ENCODE data around the gene DYNLRB1. TPM values are rescaled to one million over a fixed set of nuclear protein-coding genes. Genes with fewer than 3 reads are reported as not detected.

DYNLRB1 gene
- total RNA-seq, 6 donors from 2014 or later, result 77.5 to 156 (median 122) TPM

DNA sequence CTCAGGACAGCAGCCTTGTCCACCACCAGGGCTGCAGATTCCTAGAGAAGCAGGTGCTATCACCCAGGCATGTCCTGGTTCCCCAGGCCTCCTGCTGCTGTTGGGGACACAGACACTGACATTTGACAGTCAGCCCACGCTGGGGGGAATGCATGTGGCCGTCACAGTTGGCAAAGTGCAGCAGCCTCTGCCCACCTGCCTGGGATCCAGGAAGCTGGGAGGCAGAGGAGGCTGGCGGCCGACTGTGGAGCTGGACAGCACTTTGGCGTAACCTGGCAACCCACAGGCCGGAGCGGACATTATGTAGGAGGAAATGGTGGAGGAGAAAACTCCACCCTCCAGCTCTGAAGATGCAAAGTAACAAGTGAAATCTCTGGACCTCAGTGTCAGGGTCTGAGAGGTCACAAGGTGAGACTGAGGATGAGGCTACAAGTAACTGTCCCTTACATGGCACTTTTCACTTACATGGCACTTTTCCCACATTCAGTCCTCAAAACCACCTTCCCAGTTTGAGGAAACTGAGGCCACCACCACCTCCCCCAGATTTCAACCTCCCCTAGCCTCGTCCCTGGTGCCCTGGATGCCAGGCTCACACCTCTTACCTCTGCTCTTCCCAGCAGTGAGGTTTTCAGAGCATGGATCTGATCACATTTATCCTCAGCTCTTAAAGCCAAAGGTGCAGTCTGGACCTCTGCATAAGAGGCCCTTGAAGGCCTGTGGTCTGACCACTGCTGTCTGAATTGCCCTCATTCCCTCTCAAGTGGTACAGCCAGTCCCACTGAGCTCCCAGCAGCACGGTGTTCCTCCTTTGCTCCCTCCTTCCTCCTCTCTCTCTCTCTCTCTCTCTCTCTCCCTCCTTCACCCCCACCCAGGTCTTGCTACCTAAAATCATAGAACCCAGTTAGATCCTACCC is 51.0 kb downstream of the DYNLRB1 start:
- 64 to 71% methylated on average over 9 of the region's 9 CpGs for WGBS, 2 donors

DNA sequence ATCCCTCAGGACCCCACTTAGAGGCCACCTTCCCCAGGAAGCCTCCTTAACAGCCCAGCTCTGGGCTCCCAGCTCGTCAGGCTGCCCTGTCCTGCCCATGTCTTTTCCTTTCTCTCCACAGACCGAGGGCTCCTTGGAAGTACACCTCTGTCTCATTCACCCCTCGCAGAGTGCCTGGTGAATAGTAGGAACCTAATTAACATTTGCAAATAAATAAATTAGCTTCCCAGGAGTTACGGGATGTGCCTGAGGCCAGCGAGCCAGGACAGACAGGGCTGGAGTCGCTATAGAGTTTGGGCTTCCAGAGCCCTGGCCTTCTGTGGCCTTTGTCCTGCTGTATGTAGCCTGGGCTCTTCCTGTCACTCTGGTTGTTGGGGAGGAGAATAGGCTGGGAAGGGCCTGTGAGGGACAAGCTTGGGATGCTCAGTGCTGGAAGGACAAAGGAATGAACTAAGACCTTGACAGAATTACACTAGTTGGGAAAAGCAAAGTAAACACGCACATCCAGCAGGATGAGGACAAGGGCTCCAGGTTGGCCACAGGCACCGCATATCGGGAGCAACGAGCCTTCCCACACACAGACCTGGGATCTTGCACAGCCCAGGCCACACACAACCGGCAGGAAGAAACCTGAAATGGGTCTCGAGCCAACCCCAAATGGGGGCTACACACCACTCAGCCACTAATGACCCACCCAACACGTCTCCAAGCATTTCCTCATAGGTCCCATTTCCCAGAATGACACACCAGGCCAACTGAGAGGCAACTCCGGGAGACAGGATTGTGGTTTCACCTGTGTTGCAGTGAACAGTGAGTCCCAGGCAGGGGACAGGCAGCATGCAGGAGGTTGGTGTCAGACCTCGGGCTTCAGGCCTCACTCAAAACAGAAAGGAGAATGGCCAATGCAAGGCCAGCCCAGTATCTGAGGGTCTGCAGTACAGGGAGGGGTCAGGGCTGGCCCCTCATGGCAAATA is 52.0 kb downstream of the DYNLRB1 start:
- ATAC-seq (ENCODE audit: low FRiP score in 2 of 2) (peak in 1 of 2 donors; percentile 13), DNase-seq (no peak)
- Histone ChIP-seq H3K27me3 (no peaks in the 10 kb centered on the region), H3K36me3 (peaks cover 0 to 11% (median under 1%) of the 10 kb centered on the region in 4 donors), H3K9me3 (no peaks in the 10 kb centered on the region), H3K4me1 (peaks cover 0 to 15% (median 7%) of the 10 kb centered on the region in 4 donors), H3K4me3 (no peak overlapping the region), H3K27ac (peak overlapping the region in 2 of 4 donors; percentile 44 to 62)
- 86 to 88% methylated on average over 13 to 15 of the region's 15 CpGs for WGBS, 2 donors
- TF ChIP-seq EP300 (IDR thresholded peaks at IDR 0.05) (no peak), POLR2A (IDR thresholded peaks at IDR 0.05) (no peak), POLR2AphosphoS5 (IDR thresholded peaks at IDR 0.05) (no peak)
- TF ChIP-seq, protein P1, sequence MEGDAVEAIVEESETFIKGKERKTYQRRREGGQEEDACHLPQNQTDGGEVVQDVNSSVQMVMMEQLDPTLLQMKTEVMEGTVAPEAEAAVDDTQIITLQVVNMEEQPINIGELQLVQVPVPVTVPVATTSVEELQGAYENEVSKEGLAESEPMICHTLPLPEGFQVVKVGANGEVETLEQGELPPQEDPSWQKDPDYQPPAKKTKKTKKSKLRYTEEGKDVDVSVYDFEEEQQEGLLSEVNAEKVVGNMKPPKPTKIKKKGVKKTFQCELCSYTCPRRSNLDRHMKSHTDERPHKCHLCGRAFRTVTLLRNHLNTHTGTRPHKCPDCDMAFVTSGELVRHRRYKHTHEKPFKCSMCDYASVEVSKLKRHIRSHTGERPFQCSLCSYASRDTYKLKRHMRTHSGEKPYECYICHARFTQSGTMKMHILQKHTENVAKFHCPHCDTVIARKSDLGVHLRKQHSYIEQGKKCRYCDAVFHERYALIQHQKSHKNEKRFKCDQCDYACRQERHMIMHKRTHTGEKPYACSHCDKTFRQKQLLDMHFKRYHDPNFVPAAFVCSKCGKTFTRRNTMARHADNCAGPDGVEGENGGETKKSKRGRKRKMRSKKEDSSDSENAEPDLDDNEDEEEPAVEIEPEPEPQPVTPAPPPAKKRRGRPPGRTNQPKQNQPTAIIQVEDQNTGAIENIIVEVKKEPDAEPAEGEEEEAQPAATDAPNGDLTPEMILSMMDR (IDR thresholded peaks at IDR 0.05), result no peak

More for the DNA sequence above, 51.0 kb downstream of the DYNLRB1 start:
- Histone ChIP-seq H3K27me3 (no peaks in the 10 kb centered on the region), H3K9me3 (no peaks in the 10 kb centered on the region), H3K36me3 (peaks cover 0 to 4% (median 0%) of the 10 kb centered on the region in 4 donors), H3K27ac (peak overlapping the region in 3 of 4 donors; percentile 20 to 62 (median 44)), H3K4me3 (no peak overlapping the region), H3K4me1 (peaks cover 0 to 15% (median 7%) of the 10 kb centered on the region in 4 donors)
- TF ChIP-seq POLR2A (IDR thresholded peaks at IDR 0.05) (no peak), POLR2AphosphoS5 (IDR thresholded peaks at IDR 0.05) (peak in 1 of 2 donors; percentile 46), EP300 (IDR thresholded peaks at IDR 0.05) (no peak)
- TF ChIP-seq, protein P1 (IDR thresholded peaks at IDR 0.05), result no peak
- ATAC-seq (ENCODE audit: low FRiP score in 2 of 2), result peak; percentile 48 to 87
- DNase-seq, result peak; percentile 58 to 81

DNA sequence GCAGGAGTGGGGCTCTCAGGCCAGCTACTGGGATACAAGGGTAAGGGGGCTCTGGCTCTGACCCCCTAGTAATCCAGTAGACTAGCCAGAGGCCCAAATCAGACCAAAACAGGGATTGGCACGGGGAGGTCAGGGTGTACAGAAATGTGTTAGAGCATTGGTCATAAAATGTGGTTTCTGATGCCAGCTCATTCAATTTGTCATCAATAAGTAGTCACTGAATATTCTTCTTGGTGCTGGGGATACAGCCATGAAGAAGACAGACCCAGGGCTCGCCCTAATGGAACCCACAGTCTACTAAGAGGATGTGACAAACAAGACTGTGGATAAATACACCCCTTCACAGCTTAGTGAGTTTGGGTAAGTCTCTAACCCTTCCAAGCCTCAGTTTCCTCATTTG is 53.4 kb downstream of the DYNLRB1 start:
- WGBS, 2 donors, result 95 to 100% methylated on average over 2 of the region's 2 CpGs
- Histone ChIP-seq H3K36me3 (peaks cover 0 to 25% (median 8%) of the 10 kb centered on the region in 4 donors), H3K9me3 (no peaks in the 10 kb centered on the region), H3K4me3 (no peak overlapping the region), H3K27me3 (no peaks in the 10 kb centered on the region), H3K27ac (no peak overlapping the region), H3K4me1 (peaks cover 0 to 15% (median 7%) of the 10 kb centered on the region in 4 donors)
- no peak for DNase-seq
- TF ChIP-seq, protein P1 (IDR thresholded peaks at IDR 0.05), result no peak
- TF ChIP-seq POLR2A (IDR thresholded peaks at IDR 0.05), result no peak
- TF ChIP-seq POLR2AphosphoS5 (IDR thresholded peaks at IDR 0.05), result no peak
- TF ChIP-seq EP300 (IDR thresholded peaks at IDR 0.05), result no peak
- no peak for ATAC-seq (ENCODE audit: low FRiP score in 2 of 2)

DNA sequence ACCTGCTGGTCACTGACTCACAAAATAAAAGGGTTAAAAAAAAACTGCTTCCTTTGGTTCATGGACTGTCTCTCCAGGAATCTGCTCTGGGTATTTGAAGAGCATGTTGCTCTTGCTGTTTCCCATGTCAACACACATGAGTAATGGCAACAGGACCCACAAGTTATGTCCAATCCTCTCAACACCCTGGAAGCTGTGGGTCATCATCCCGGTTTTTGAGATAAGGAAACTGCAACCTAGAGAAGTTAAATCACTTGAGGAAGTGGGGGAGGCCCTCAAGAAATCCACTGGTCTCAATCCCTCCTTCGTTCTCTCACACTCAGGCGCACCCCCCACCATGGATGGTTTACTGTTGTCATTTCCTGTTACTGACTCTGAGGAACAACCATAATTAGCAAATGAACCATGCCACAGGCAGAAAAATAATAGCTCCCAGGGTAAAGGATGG is 54.7 kb downstream of the DYNLRB1 start:
- peaks cover 0 to 15% (median 7%) of the 10 kb centered on the region in 4 donors for H3K4me1 ChIP-seq
- no peaks in the 10 kb centered on the region for H3K27me3 ChIP-seq
- no peak for ATAC-seq (ENCODE audit: low FRiP score in 2 of 2)
- peak overlapping the region in 3 of 4 donors; percentile 2 to 44 (median 2) for H3K27ac ChIP-seq
- peaks cover 0 to 29% (median 8%) of the 10 kb centered on the region in 4 donors for H3K36me3 ChIP-seq
- TF ChIP-seq EP300 (IDR thresholded peaks at IDR 0.05) (no peak), POLR2AphosphoS5 (IDR thresholded peaks at IDR 0.05) (no peak), POLR2A (IDR thresholded peaks at IDR 0.05) (no peak)
- TF ChIP-seq, protein P1 (IDR thresholded peaks at IDR 0.05), result no peak
- no peak for DNase-seq
- no peaks in the 10 kb centered on the region for H3K9me3 ChIP-seq
- 22 to 23% methylated on average over 3 of the region's 3 CpGs for WGBS, 2 donors
- no peak overlapping the region for H3K4me3 ChIP-seq
